ENCODE results near the gene ZNF205.
"Not testable (repeated sequence)": the region's sequence is repeated elsewhere in the genome, so short reads cannot be mapped to it uniquely, and the experiment has no call there.

Gene ZNF205

DNA sequence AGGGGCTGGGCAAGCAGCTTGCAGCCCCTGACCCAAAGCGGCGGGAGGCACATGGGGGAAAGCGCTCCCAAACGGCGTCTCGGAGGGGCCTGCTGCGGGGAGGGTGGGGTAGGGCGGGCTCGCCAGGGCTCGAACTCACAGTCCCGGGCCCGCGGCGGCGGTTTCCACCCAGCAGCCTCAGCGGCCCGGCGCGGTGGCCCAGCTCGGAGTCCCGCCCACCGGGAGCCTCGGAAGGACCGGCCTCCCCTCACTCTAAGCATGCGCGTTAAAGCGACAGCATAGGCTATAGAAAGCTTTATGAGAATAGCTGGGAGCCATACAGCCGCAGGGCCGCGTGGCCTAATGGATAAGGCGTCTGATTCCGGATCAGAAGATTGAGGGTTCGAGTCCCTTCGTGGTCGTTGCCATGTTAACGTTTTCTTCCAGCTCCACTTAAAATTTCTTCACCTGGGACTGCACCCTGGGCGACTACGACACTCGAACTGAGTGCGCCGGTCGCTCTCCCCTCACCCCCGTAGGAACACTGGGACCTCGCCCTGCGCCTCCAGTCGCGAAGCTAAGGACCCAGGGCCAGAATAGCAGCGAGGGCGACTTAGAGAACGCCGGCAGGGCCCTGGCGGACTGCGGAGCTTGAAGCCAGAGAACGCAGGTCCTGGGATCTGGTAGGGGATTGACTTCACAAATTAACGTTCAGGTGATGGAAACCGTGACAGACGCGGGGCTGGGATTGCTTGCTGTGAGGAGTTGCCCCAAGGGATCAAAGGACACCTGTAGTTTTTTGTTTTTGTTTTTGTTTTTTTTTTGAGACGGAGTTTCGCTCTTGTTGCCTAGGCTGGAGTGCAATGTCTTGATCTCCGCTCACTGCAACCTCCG, 38.2 kb downstream of the ZNF205 start:
- peak; percentile 81 for DNase-seq

DNA sequence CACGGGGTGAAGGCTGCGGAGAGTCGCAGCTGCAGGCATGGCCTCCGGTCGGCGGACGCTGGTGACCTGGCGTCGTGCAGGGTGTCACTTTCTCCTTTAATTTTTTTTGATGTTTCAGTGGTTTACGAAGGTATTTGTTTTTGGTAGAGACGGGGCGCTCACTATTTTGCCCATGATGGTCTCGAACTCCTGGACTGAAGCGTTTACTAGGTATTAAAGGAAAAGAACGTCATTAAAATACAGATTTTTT, 39.6 kb downstream of the ZNF205 start:
- no peak for DNase-seq

DNA sequence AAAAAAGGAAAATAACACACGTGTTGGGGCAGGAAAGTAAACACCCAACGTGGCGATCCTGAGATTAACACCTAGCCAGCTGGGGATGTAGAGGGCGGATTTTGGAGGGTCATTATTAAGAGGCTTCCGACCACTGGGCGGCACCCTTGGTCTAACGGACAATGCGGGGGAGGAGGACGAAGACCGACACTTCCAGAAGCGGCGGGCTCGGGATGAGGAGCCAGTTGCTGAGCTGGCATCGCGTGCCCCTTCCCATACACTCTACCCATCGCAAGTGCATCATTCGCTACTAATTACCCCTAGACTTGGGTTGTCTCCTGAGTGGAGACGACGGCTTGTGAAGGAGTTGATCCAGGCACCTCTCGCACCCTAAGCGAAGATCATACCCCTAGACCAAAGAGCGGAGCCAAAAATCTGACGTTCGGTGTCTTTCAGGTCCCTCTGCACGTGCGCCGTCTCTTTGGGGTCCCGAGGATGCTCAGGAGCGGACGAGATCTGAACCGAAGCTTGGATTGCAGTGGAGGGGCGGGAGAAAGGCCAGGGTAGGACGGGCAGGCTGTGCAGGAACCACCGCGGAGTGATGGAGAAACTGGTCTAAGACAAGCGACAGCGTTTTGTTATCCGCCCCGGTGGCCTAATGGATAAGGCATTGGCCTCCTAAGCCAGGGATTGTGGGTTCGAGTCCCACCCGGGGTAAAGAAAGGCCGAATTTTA, 40.0 kb downstream of the ZNF205 start:
- DNase-seq, result peak; percentile 47

DNA sequence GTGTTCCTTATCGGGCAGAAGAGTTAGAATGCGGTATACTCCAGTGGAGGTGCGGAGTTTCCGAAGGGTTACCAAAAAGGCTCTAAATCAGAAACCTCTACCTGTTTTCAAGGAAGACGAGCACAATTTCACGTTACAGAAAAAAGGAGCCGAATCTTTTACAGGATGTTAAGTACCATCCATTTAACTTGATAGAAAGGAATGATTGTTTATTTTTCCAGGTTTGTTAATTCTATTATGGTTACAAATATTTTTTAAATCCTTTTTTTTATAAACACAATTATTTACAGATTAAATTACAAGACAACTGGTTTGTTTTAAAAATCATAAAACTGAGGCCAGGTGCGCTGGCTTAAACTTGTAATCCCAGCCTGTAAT, 40.6 kb downstream of the ZNF205 start:
- no peak for DNase-seq

DNA sequence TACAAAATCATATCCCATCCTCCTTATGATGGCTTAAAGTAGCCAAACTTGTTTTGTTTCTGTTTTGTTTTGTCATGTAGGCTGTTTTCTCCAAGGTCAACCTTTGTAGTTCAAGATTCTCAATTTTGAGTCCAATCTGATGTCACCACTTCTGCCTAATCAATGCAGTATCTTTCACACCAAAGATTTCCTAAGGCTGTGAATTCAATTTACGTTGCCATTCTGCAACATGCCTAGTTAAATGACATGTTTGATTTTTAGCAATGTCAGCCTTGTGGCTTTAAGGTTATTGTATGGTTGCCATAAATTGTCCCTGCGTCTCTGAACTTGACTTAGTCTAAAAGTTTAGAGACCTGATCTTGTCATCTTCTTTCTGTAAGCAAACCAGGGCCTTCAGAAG, 42.8 kb downstream of the ZNF205 start:
- no peak for DNase-seq

DNA sequence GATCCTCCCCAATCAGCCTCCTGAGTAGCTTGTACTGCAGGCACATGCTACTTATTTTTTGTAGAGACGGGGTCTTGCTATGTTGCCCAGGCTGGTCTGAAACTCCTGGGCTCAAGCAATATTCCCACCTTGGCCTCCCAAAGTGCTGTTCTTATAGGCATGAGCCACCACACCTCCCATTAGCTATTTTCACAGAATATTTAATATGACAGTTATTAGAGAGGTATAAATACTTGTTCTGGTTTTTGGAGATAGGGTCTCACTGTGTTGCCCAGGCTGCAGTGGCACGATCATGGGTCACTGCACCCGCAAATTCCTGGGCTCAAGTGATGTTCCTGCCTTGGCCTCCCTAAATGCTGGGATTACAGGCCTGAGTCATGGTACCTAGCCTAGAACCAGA, 43.6 kb downstream of the ZNF205 start:
- DNase-seq, result no peak

DNA sequence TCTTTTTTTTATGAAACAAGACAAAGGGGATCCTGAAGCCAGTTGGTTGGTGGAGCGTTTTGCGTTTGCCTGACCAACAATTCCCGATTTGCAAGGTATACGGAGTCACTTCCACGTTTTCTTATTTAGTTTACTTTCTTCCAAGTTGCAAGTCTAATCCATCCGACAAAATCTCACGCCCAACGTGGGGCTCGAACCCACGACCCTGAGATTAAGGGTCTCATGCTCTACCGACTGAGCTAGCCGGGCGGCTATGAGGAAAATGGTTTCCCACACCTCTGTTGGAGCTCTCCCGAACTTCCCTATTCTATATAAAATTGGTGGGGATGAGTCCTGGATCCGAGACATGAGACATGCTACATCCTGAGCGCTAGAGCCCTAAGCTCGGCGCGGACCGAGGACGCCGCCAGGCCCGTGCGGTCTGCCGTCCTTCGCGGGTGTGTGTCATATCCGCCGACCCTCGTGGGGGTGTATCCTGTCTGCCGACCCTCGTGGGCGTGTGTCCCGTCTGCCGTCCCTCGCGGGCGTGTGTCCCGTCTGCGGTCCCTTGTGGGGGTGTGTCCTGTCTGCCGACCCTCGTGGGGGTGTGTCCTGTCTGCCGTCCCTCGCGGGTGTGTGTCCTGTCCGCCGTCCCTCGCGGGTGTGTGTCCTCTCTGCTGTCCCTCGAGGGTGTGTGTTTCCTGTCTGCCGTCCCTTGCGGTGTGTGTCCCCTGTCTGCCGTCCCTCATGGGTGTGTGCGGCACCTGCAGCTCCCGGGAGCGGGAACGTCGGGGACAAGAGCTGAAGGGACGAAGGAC, 45.0 kb downstream of the ZNF205 start:
- peak; percentile 37 for DNase-seq

DNA sequence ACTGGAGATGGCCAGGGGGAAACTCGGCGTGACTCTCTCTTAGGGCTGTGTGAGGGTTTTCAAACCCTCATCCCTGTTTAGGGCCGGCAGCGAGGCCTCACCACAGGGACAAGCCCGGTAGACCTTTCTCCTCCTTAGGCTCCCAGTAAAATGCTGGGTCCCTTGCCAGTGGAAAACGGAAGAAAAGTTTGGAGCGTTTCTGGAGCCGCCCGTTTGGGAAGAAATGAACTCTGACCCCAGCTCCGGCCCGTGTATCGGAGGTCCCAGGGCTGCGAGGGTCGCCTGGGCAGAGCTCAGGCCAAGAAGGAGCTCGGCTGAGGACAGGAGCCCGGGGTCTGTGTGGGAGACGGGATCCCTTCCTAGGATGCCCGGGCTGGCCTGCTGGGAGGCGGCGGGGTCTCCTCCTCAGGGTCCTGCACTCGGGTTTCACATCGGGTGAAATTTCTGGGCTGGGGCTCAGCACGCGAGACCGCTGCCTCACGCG, 45.7 kb downstream of the ZNF205 start:
- no peak for DNase-seq

DNA sequence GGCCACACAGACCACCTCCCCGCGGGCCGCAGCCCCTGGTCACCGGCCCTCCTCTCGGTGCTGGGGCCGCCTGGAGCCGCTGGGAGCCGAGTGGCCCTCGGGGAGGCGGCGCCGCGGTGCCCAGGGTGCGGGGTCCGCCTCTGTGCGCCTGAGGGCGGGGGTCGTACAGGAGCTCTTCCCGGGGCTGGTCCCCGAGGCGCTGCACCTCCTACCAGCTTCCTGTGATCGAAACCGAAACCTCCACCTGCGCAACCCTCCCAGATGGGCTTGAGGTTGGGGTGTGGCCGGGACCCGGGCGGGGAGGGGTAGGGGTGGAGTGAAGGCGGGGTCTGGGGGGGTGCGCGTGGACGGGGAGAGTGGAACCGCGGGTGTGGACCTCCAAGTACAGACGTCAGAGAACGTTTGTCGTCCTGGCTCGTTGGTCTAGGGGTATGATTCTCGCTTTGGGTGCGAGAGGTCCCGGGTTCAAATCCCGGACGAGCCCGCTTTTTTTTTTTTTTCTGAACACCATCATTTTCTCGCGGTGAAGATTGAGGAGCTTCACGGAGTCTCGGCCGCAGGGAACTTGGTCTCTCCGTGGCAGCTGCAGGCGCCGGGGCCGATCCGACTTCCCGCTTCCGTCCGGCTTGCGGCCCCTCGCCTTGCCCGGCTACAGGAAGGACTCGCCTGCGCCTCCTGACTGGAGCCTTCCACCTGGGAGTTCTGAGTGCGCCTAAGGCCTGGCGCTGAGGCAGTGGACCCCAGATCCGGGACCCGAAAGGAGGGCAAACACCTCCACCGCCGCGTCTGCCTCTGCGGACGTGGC, 46.3 kb downstream of the ZNF205 start:
- DNase-seq, result no peak

DNA sequence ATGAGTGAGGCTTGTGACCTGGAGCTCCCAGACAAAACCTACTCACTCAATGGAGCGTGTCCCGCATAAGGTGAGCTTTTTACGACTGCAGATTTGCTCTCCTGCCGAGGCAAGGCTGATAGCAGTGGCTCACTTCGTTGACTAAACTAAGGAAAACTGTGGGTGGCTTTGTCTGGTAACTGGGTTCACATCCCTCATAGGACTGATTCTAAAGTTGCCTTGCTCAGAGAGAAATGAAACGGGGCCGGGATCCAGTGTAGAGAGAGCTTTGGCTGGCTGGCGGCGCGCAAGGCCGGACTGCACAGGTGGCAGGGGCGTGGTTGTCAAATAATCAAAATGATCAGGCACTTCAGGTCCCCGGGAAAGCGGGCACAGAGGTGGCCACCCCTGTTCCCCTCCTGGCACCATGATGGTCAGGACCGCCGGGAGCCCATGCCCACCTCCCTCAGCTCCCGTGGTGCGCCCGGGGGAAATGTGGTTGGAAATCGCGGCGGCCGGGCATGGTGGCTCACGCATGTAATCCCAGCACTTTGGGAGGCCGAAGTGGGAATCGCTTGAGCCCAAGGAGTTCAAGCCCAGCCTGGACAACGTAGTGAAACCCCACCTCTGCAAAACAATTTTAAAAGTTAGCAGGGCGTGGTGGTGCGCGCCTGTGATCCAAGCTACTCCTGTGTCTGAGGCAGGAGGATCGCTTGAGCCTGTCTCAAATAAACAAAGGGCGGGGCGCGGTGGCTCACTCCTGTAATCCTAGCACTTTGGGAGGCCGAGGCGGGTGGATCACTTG, 49.0 kb downstream of the ZNF205 start:
- no peak for DNase-seq

DNA sequence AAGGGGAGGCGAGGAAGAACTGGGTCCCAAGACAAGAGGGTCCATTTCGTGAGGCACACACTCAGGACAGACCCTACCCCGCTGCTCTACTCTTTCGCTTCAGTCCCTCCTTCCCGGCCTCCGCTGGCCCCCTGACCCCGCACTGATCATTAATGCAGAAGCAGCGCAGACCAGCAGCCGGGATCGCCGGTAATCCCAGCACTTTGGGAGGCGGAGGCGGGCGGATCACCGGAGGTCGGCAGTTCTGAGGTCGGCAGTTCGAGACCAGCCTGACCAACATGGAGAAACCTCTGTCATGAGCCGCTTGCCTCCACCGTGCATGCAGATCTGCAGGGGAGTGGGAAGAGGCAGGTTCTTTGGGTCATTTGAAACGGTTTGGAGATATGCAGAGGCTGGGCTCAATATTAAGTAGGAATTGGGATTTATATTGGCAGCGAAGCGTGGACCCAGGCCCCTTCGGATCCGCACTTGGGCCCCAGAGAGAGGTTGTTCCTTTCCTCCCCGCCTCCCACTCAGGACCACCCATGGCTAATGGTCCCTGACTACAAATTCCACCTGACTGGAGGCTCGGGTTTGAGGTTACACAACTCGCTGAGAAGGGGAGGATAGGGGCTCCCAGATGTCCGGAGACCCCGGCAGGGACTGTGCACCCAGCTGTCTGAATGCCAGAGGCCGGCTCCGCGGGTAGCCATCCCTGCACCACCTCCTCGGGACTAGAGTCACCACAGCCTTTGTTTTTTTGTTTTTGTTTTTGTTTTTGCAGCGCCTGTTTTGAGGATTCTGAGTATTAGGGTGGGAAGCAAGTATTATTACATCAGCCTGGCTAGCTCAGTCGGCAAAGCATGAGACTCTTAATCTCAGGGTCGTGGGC, 52.0 kb downstream of the ZNF205 start:
- DNase-seq, result no peak

DNA sequence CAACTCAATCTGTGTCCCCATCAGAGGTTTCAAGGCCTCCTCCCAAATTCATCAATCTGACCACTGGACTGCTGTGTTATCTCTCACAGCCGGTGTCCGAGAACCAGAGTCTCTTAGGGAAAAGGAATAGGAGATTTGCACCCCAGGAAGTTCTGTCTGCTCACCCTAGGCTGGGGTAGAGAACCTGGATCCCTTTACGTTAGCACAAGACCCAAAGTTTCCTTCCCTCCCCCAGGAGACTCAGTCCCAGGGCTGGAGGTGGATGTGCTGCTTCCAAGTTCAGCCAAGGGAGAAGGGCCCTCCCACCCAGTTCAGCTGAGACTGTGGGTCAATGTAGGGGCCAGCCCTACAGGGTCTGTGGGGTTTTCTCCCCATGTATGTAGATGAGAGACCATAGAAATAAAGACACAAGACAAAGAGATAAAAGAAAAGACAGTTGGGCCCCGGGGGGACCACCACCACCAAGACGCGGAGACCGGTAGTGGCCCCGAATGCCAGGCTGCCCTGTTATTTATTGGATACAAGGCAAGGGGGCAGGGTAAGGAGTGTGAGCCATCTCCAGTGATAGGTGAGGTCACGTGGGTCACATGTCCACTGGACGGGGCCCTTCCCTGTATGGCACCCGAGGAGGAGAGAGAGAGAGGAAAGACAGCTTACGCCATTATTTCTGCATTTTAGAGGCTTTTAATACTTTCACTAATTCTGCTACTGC, 52.9 kb downstream of the ZNF205 start:
- DNase-seq, result no peak

DNA sequence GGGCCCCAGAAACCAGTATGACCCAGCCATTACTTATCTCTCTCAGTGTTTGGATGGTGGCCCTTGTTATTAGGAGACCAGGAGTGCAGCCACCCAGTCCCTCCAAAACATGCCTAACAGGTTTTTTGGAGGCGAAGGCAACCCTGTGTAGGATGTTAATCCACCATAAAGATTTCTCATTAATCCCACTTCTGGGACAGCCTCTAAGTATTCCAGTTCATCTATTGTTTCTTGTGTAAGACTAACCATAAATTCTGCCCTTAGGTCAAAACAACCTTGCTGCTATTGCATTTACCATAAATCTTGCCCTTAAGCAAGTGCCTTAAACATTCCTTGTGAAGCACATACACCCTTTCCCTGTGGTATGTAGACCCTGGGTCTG, 54.1 kb downstream of the ZNF205 start:
- no peak for DNase-seq

DNA sequence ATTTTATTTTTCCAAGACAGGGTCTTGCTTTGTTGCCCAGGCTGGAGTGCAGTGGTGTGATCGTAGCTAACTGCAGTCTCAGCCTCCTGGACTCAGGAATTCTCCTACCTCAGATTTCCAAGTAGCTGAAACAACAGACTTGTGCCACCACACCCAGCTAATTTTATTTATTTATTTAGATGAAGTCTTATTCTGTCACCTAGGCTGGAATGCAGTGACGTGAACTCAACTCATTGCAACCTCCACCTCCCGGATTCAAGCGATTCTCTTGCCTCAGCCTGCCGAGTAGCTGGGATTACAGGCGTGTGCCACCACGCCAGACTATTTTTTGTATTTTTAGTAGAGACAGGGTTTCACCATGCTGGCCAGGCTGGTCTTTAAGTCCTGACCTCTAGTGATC, 56.3 kb downstream of the ZNF205 start:
- DNase-seq, result not testable (repeated sequence)

All from NCI-H1105 (cell line).